Loucy (cell line): ENCODE data around the gene ZDHHC14.

Experiments
- H2AFZ ChIP-seq: fragments of 200-600 bp; sonication (generic); 2 replicates; pipeline ENCODE4 v1.6.0; 2016; ENCODE audit warnings: antibody characterized with exemption, mild to moderate bottlenecking, low read length, moderate library complexity
- H3F3A ChIP-seq: fragments of 200-600 bp; 2 replicates; pipeline ENCODE4 v1.6.0; 2016; ENCODE audit warnings: antibody characterized with exemption, low read depth, mild to moderate bottlenecking
- H3K27me3 ChIP-seq: fragments of 200-600 bp; sonication (generic); 2 replicates; pipeline ENCODE4 v1.6.1; 2014; ENCODE audit warnings: low read length, mild to moderate bottlenecking; ENCODE audit not compliant: insufficient read depth, poor library complexity, severe bottlenecking
- H3K36me3 ChIP-seq: fragments of 200-600 bp; sonication (generic); 2 replicates; pipeline ENCODE4 v1.6.1; 2016; ENCODE audit warnings: low read length; ENCODE audit not compliant: insufficient read depth
- H3K4me1 ChIP-seq: fragments of 200-600 bp; sonication (generic); 2 replicates; pipeline ENCODE4 v1.5.1; 2014; ENCODE audit warnings: low read length, mild to moderate bottlenecking; ENCODE audit not compliant: insufficient read depth, poor library complexity, severe bottlenecking
- H3K4me2 ChIP-seq: fragments of 200-600 bp; sonication (generic); 2 replicates; pipeline ENCODE4 v1.6.0; 2014; ENCODE audit warnings: antibody characterized with exemption, low read length, low read depth, mild to moderate bottlenecking; ENCODE audit not compliant: poor library complexity, severe bottlenecking
- H3K4me3 ChIP-seq: fragments of 200-600 bp; sonication (generic); 2 replicates; pipeline ENCODE4 v1.5.1; 2014; ENCODE audit warnings: low read length, mild to moderate bottlenecking, mixed read lengths; ENCODE audit not compliant: poor library complexity, severe bottlenecking
- H3K79me2 ChIP-seq: fragments of 200-600 bp; sonication (generic); 2 replicates; pipeline ENCODE4 v1.6.1; 2014; ENCODE audit warnings: low read length; ENCODE audit not compliant: insufficient read depth
- H3K9ac ChIP-seq: fragments of 200-600 bp; sonication (generic); 2 replicates; pipeline ENCODE4 v1.6.0; 2014; ENCODE audit warnings: mild to moderate bottlenecking, low read depth, low read length, moderate library complexity; ENCODE audit not compliant: poor library complexity, severe bottlenecking
- H3K9me2 ChIP-seq: fragments of 200-600 bp; sonication (generic); replicated peaks from 2 replicates; pipeline ENCODE4 v1.6.1; 2016; ENCODE audit warnings: low read depth, low read length, mixed read lengths
- H3K9me3 ChIP-seq: fragments of 200-600 bp; sonication (generic); 2 replicates; pipeline ENCODE4 v1.6.1; 2014; ENCODE audit warnings: mild to moderate bottlenecking, antibody characterized with exemption, low read length, low read depth; ENCODE audit not compliant: insufficient read depth
- H4K20me1 ChIP-seq: fragments of 200-600 bp; sonication (generic); 2 replicates; pipeline ENCODE4 v1.6.0; 2014; ENCODE audit warnings: antibody characterized with exemption, low read length, mild to moderate bottlenecking; ENCODE audit not compliant: insufficient read depth, poor library complexity, severe bottlenecking
- EZH2phosphoT487 ChIP-seq: fragments of 200-600 bp; IDR thresholded peaks from 2 replicates; pipeline ENCODE4 v1.6.1; 2018; ENCODE audit warnings: antibody characterized with exemption, mild to moderate bottlenecking, moderate library complexity, borderline replicate concordance
- TF ChIP-seq, protein P1 (sequence below): fragments of 200-600 bp; sonication (generic); conservative IDR thresholded peaks from 2 replicates; pipeline ENCODE4 v1.5.1; 2014; ENCODE audit warnings: mild to moderate bottlenecking, antibody characterized with exemption, low read length

ZDHHC14 gene

DNA sequence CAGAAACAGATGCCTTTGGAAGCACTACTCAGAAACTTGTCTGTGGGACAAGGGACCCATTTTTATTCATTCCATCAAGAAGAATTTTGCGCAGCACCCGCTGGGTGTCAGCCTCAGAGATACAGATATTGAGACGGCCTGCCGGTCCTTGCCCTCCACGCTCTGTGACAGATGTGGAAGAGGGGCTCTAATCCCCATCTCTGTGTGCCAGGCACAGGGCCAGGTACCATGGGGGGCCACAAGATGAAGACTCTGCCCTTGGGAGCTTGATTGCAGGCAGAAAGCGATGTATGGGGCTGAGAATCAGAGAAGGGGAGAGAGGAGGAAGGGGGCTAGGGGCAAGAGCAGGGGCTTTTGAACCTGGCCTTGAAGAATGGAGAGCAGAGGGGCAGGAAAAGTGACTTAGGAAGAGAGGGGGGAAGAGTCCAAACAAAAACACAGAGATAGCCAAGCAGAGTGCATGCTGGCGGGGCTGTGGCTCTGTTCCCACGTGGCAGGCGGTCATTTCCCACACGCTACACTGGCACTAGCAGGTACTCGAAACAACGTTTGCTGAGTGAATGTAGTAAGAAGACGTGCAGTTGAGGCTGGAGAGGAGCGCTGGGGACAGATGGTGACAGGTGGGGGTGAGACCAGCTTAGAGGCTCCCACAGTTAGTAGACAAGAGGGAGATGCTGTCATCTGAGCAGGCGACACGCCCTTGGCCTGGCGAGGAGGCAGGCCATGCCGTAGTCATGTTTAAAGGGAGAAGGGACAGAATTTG lies 271.8 kb downstream of the ZDHHC14 start:
- peaks cover 13% of the 10 kb centered on the region for H3K4me1 ChIP-seq
- H3K4me2 ChIP-seq = no peak overlapping the region
- no peak overlapping the region for H3K4me3 ChIP-seq
- no peaks in the 10 kb centered on the region for H4K20me1 ChIP-seq
- H3F3A ChIP-seq = no peaks in the 10 kb centered on the region
- no peak overlapping the region for H2AFZ ChIP-seq
- no peak for TF ChIP-seq EZH2phosphoT487
- TF ChIP-seq, protein P1, sequence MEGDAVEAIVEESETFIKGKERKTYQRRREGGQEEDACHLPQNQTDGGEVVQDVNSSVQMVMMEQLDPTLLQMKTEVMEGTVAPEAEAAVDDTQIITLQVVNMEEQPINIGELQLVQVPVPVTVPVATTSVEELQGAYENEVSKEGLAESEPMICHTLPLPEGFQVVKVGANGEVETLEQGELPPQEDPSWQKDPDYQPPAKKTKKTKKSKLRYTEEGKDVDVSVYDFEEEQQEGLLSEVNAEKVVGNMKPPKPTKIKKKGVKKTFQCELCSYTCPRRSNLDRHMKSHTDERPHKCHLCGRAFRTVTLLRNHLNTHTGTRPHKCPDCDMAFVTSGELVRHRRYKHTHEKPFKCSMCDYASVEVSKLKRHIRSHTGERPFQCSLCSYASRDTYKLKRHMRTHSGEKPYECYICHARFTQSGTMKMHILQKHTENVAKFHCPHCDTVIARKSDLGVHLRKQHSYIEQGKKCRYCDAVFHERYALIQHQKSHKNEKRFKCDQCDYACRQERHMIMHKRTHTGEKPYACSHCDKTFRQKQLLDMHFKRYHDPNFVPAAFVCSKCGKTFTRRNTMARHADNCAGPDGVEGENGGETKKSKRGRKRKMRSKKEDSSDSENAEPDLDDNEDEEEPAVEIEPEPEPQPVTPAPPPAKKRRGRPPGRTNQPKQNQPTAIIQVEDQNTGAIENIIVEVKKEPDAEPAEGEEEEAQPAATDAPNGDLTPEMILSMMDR = no peak
- H3K27me3 ChIP-seq = no peaks in the 10 kb centered on the region
- H3K9me3 ChIP-seq = no peaks in the 10 kb centered on the region
- no peaks in the 10 kb centered on the region for H3K36me3 ChIP-seq
- no peaks in the 10 kb centered on the region for H3K9me2 ChIP-seq
- H3K79me2 ChIP-seq = no peaks in the 10 kb centered on the region
- no peak overlapping the region for H3K9ac ChIP-seq

DNA sequence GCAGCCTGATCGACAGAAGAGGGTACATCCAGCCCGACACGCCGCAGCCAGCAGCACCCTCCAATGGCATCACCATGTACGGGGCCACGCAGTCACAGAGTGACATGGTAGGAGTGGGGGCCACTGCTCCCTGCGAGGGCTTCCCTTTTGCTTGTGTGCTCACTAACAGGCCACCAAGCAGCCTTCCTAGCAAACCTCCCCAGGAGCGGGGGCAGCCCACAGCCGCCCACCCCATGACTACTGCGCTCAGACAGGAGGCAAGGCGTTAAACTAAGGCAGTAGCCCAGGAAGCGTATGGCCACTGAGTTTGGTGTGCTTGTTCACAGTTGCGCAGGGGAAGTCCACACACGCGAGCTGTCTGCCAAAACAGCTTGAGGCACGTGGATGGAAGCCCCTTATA lies 272.5 kb downstream of the ZDHHC14 start:
- H3K4me1 ChIP-seq = peaks cover 5% of the 10 kb centered on the region
- TF ChIP-seq, protein P1 = no peak
- TF ChIP-seq EZH2phosphoT487 = no peak
- H3K4me2 ChIP-seq = no peak overlapping the region
- no peaks in the 10 kb centered on the region for H3K27me3 ChIP-seq
- no peak overlapping the region for H2AFZ ChIP-seq
- no peaks in the 10 kb centered on the region for H3K36me3 ChIP-seq
- no peak overlapping the region for H3K9ac ChIP-seq
- H3F3A ChIP-seq = no peaks in the 10 kb centered on the region
- no peak overlapping the region for H3K4me3 ChIP-seq
- no peaks in the 10 kb centered on the region for H4K20me1 ChIP-seq
- H3K79me2 ChIP-seq = no peaks in the 10 kb centered on the region
- H3K9me2 ChIP-seq = no peaks in the 10 kb centered on the region
- no peaks in the 10 kb centered on the region for H3K9me3 ChIP-seq

DNA sequence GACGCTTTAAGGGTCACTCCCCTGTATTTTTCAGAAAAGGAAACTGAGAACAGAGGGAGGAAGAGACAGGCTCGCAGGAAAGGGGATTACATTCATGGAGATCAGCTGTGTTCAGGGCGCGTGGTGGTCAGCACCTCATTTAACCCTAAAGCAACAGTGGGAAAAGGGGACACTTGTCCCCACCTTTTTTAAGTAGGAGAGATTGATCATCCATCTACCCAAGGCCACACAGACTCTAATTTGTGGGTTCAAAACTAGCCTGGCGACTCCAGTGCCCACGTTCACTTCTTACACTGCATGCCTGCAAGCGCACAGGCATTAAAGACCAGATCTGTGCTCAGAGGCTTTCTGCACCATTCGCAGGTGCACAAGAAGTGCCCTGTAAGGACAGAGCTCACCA lies 274.1 kb downstream of the ZDHHC14 start:
- no peak for TF ChIP-seq EZH2phosphoT487
- TF ChIP-seq, protein P1 = no peak
- Histone ChIP-seq H3K4me1 (no peaks in the 10 kb centered on the region), H3K79me2 (no peaks in the 10 kb centered on the region), H3K27me3 (no peaks in the 10 kb centered on the region), H3K36me3 (no peaks in the 10 kb centered on the region), H3K9me3 (no peaks in the 10 kb centered on the region), H3K4me2 (no peak overlapping the region), H3K9ac (no peak overlapping the region), H3F3A (no peaks in the 10 kb centered on the region), H3K9me2 (no peaks in the 10 kb centered on the region), H2AFZ (no peak overlapping the region), H4K20me1 (no peaks in the 10 kb centered on the region), H3K4me3 (no peak overlapping the region)
